Natural killer cell (primary cell): ENCODE results near the gene DPP9. TPM values are rescaled to one million over a fixed set of nuclear protein-coding genes. Genes with fewer than 3 reads are reported as not detected.
A peak's percentile ranks its signal among the peaks of the same experiment; 100 is the strongest.

ENCODE experiments used
- ATAC-seq, 3 donors: fragments of 150-1000 bp in 2 of 3; fragments of 200-7000 bp in 1 of 3; cut with Tn5 transposase; 1 replicate in 1 of 3; 2 replicates in 2 of 3; pipeline ENCODE4 v1.10.0; 2021; ENCODE audit warnings: mild to moderate bottlenecking in 2 of 3, moderate library complexity in 2 of 3
- DNase-seq, 2 donors: peaks; one replicate each; pipeline versions ENCODE4 v3.0.0 to v3.0.0-alpha.2; 2013 to 2021; ENCODE audit warnings: mixed read lengths in 1 of 2
- H3K27ac ChIP-seq: one replicate; pipeline ENCODE4 v1.5.1; 2013; ENCODE audit warnings: mild to moderate bottlenecking, low read length
- H3K27me3 ChIP-seq: one replicate; pipeline ENCODE4 v1.6.1; 2013; ENCODE audit warnings: low read length; ENCODE audit not compliant: control insufficient read depth, insufficient read depth
- H3K36me3 ChIP-seq: one replicate; pipeline ENCODE4 v1.6.1; 2013; ENCODE audit warnings: low read length; ENCODE audit not compliant: control insufficient read depth, insufficient read depth
- H3K4me1 ChIP-seq: one replicate; pipeline ENCODE4 v1.6.1; 2013; ENCODE audit warnings: low read length; ENCODE audit not compliant: control insufficient read depth, insufficient read depth
- H3K4me3 ChIP-seq: one replicate; pipeline ENCODE4 v1.5.1; 2013; ENCODE audit warnings: low read length
- H3K9me3 ChIP-seq: one replicate; pipeline ENCODE4 v1.6.1; 2013; ENCODE audit warnings: low read length; ENCODE audit not compliant: control insufficient read depth, insufficient read depth
- H3K27ac Mint-ChIP-seq, 2 donors: one replicate each; pipeline ENCODE4 v1.8.0; 2022; ENCODE audit warnings: mild to moderate bottlenecking in 2 of 2, mixed read lengths in 2 of 2, moderate library complexity in 1 of 2
- H3K27me3 Mint-ChIP-seq, 2 donors: one replicate each; pipeline ENCODE4 v1.8.0; 2022; ENCODE audit warnings: low read depth in 2 of 2, mixed read lengths in 2 of 2
- H3K36me3 Mint-ChIP-seq: one replicate; pipeline ENCODE4 v1.8.0; 2022; ENCODE audit warnings: mixed read lengths
- H3K4me1 Mint-ChIP-seq, 2 donors: one replicate each; pipeline ENCODE4 v1.8.0; 2022; ENCODE audit warnings: mixed read lengths in 2 of 2
- H3K4me3 Mint-ChIP-seq: one replicate; pipeline ENCODE4 v1.8.0; 2022; ENCODE audit warnings: mild to moderate bottlenecking, moderate library complexity, mixed read lengths
- H3K9me3 Mint-ChIP-seq, 2 donors: one replicate each; pipeline ENCODE4 v1.8.0; 2022; ENCODE audit warnings: mixed read lengths in 2 of 2
- CTCF ChIP-seq: fragments of 200-600 bp; IDR thresholded peaks from one replicate; pipeline ENCODE4 v1.8.0; 2022; ENCODE audit warnings: antibody characterized with exemption
- WGBS: methylation state at CpG from one replicate; pipeline ENCODE4 v1.1.7; 2013; ENCODE audit warnings: missing lambda C conversion rate; ENCODE audit not compliant: insufficient coverage; 5-methylcytosine and 5-hydroxymethylcytosine counted together
- intact Hi-C: fragments of 100-400 bp; cut with micrococcal nuclease; formaldehyde crosslinking; loops from one replicate; pipeline ENCODE4 v1.14.2; 2022
- total RNA-seq, 4 donors: library from RNA; stranded (reverse); fragments of 120-200 nt in 1 of 4; gene quantifications; one replicate each; pipeline versions ENCODE4 v1.2.3 to v1.2.4, GENCODE V29; 2013 to 2022

Gene DPP9
- total RNA-seq, 3 donors from 2014 or later (not counting 1 experiment from before 2014, with no cell fraction given), result 133 to 183 (median 165) TPM

GRCh38 chr19:4693471-4694121 is 30.0 kb downstream of the DPP9 start:
- no peaks in the 10 kb centered on the region for H3K9me3 ChIP-seq
- H3K4me1 ChIP-seq, result no peaks in the 10 kb centered on the region
- Mint-ChIP-seq H3K27ac (peak overlapping the region in 1 of 2 donors; percentile 65), H3K9me3 (no peaks in the 10 kb centered on the region), H3K36me3 (no peaks in the 10 kb centered on the region), H3K4me3 (no peak overlapping the region), H3K27me3 (no peaks in the 10 kb centered on the region), H3K4me1 (peaks cover 0 to 4% of the 10 kb centered on the region in 2 donors)
- no peak overlapping the region for H3K4me3 ChIP-seq
- H3K27ac ChIP-seq, result no peak overlapping the region
- H3K36me3 ChIP-seq, result peaks cover 82% of the 10 kb centered on the region
- H3K27me3 ChIP-seq, result no peaks in the 10 kb centered on the region
- DNase-seq (no peak), ATAC-seq (no peak)
- intact Hi-C loops, result no loop called here
- no peak for TF ChIP-seq CTCF
- WGBS, result 94% methylated on average over 15 of the region's 15 CpGs

- H3K9me3 ChIP-seq, result no peaks in the 10 kb centered on the region
- intact Hi-C loops, result no loop called here
- no peaks in the 10 kb centered on the region for H3K27me3 ChIP-seq
- no peaks in the 10 kb centered on the region for H3K36me3 Mint-ChIP-seq
- H3K27ac Mint-ChIP-seq, result peak overlapping the region in 1 of 2 donors; percentile 65
- no peak overlapping the region for H3K27ac ChIP-seq
- ATAC-seq (no peak), DNase-seq (no peak)
- H3K4me3 Mint-ChIP-seq, result no peak overlapping the region
- WGBS, result 81% methylated on average over 7 of the region's 7 CpGs
- no peak for TF ChIP-seq CTCF
- H3K4me1 Mint-ChIP-seq, result peaks cover 0 to 4% of the 10 kb centered on the region in 2 donors
- H3K4me1 ChIP-seq, result no peaks in the 10 kb centered on the region
- H3K9me3 Mint-ChIP-seq, result no peaks in the 10 kb centered on the region
- H3K4me3 ChIP-seq, result no peak overlapping the region
- H3K36me3 ChIP-seq, result peaks cover 86% of the 10 kb centered on the region
- H3K27me3 Mint-ChIP-seq, result no peaks in the 10 kb centered on the region
Observed at GRCh38 chr19:4693078-4693350, 30.6 kb downstream of the DPP9 start.

- ATAC-seq (no peak), DNase-seq (no peak)
- no peaks in the 10 kb centered on the region for H3K36me3 Mint-ChIP-seq
- H3K9me3 ChIP-seq, result no peaks in the 10 kb centered on the region
- H3K27ac Mint-ChIP-seq, result peak overlapping the region; percentile 16 to 65
- no peaks in the 10 kb centered on the region for H3K4me1 ChIP-seq
- peaks cover 82% of the 10 kb centered on the region for H3K36me3 ChIP-seq
- H3K27ac ChIP-seq, result no peak overlapping the region
- WGBS, result 86% methylated on average over 27 of the region's 27 CpGs
- H3K4me3 ChIP-seq, result no peak overlapping the region
- TF ChIP-seq CTCF, result no peak
- no peaks in the 10 kb centered on the region for H3K9me3 Mint-ChIP-seq
- no peaks in the 10 kb centered on the region for H3K27me3 ChIP-seq
- no peak overlapping the region for H3K4me3 Mint-ChIP-seq
- H3K4me1 Mint-ChIP-seq, result peaks cover 0 to 4% of the 10 kb centered on the region in 2 donors
- intact Hi-C loops, result no loop called here
- H3K27me3 Mint-ChIP-seq, result no peaks in the 10 kb centered on the region
Observed at GRCh38 chr19:4692251-4693077, 31.2 kb downstream of the DPP9 start.
